Measurements from ENCODE around the gene POLE.

The POLE gene

DNA sequence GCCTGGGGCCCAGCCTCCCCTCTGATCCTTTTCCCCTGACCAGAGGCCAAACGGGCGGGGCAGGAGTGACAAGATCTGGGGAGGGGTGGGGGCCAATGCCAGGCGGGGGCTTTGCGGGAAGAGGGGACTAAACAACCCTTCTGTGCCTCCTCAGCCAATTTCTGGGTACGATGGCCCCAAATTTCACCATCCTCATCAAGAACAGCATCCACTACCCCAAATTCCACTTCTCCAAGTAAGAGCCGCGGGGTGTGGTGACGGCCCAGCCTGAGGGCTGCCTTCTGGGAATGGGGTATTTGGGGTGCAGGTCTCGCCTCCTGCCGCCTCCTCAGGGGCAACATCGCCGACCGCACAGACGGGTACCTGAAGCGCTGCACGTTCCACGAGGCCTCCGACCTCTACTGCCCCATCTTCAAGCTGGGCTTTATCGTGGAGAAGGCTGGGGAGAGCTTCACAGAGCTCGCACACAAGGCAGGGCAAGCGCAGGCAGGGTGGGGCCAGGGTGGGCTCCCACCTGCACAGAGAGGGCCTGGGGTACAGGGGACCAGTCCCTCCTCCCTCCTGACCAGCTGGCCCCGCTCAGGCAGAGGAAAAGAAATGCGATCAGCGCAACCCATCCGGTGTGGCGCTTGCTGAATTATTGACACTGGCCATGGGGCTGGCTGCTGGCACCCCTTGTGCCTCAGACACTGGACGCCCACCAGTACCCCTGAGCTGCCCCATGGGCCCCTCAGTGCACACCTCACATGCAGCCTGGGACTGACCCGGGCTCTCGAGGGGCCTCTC, 66.8 kb downstream of the POLE start:
- Mint-ChIP-seq H3K9me3 (peaks cover 20% of the 10 kb centered on the region), H3K4me3 (no peak overlapping the region), H3K27me3 (peaks cover 56% of the 10 kb centered on the region), H3K27ac (no peak overlapping the region), H3K36me3 (ENCODE audit: low read depth) (peaks cover 19% of the 10 kb centered on the region), H3K4me1 (ENCODE audit: low read depth) (peaks cover 6% of the 10 kb centered on the region)
- intact Hi-C loops (cut with micrococcal nuclease): no loop called here

- Mint-ChIP-seq H3K4me3 (no peak overlapping the region), H3K4me1 (ENCODE audit: low read depth) (peaks cover 11% of the 10 kb centered on the region), H3K9me3 (peaks cover 20% of the 10 kb centered on the region), H3K27me3 (peaks cover 63% of the 10 kb centered on the region), H3K36me3 (ENCODE audit: low read depth) (peaks cover 11% of the 10 kb centered on the region), H3K27ac (no peak overlapping the region)
- intact Hi-C loops (cut with micrococcal nuclease): no loop called here
Observed at GRCh38 chr12:132619386-132620112, 67.6 kb downstream of the POLE start.

GRCh38 chr12:132619071-132619385, 68.1 kb downstream of the POLE start:
- H3K9me3 Mint-ChIP-seq: peaks cover 20% of the 10 kb centered on the region
- peaks cover 6% of the 10 kb centered on the region for H3K36me3 Mint-ChIP-seq (ENCODE audit: low read depth)
- H3K4me1 Mint-ChIP-seq (ENCODE audit: low read depth): peaks cover 11% of the 10 kb centered on the region
- H3K27me3 Mint-ChIP-seq: peaks cover 67% of the 10 kb centered on the region
- no peak overlapping the region for H3K27ac Mint-ChIP-seq
- intact Hi-C loops (cut with micrococcal nuclease): no loop called here
- H3K4me3 Mint-ChIP-seq: no peak overlapping the region

DNA sequence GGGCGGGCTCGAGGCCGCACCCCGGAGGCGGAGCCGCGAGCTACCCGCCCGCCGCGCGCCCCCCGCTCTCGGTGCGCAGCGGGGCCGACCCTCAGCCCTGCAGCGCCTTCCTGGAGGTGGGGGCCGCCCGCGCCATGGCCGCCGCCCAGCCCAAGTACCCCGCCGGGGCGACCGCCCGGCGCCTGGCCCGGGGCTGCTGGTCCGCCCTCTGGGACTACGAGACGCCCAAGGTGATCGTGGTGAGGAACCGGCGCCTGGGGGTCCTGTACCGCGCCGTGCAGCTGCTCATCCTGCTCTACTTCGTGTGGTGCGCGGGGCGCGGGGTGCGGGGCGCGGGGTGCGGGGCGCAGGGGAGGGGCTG, 68.5 kb downstream of the POLE start, which contains the start of gene P2RX2:
Gene P2RX2, plus strand, starts transcription at position 94 of the 361 bp plus-strand sequence. Its CDS starts 41 bp downstream, at position 135.
- H3K4me3 Mint-ChIP-seq: no peak within 1 kb of the TSS
- peaks cover 70% of the 10 kb centered on the region for H3K27me3 Mint-ChIP-seq
- H3K36me3 Mint-ChIP-seq (ENCODE audit: low read depth): peaks cover 4% of the 10 kb centered on the region
- intact Hi-C loops (cut with micrococcal nuclease): no loop called here
- no peak within 1 kb of the TSS for H3K27ac Mint-ChIP-seq
- H3K9me3 Mint-ChIP-seq: peaks cover 20% of the 10 kb centered on the region
- H3K4me1 Mint-ChIP-seq (ENCODE audit: low read depth): peaks cover 11% of the 10 kb centered on the region

- Mint-ChIP-seq H3K4me1 (ENCODE audit: low read depth) (peaks cover 11% of the 10 kb centered on the region), H3K27me3 (peaks cover 77% of the 10 kb centered on the region), H3K9me3 (peaks cover 20% of the 10 kb centered on the region), H3K27ac (no peak overlapping the region), H3K36me3 (ENCODE audit: low read depth) (peaks cover 4% of the 10 kb centered on the region), H3K4me3 (no peak overlapping the region)
- intact Hi-C loops (cut with micrococcal nuclease): no loop called here
Observed at GRCh38 chr12:132617822-132618682, 69.1 kb downstream of the POLE start.

GRCh38 chr12:132617135-132617701, 69.9 kb downstream of the POLE start:
- H3K27ac Mint-ChIP-seq: no peak overlapping the region
- no peak overlapping the region for H3K4me3 Mint-ChIP-seq
- H3K27me3 Mint-ChIP-seq: peaks cover 80% of the 10 kb centered on the region
- intact Hi-C loops (cut with micrococcal nuclease): no loop called here
- H3K36me3 Mint-ChIP-seq (ENCODE audit: low read depth): peaks cover 4% of the 10 kb centered on the region
- peaks cover 6% of the 10 kb centered on the region for H3K4me1 Mint-ChIP-seq (ENCODE audit: low read depth)
- H3K9me3 Mint-ChIP-seq: peaks cover 20% of the 10 kb centered on the region

DNA sequence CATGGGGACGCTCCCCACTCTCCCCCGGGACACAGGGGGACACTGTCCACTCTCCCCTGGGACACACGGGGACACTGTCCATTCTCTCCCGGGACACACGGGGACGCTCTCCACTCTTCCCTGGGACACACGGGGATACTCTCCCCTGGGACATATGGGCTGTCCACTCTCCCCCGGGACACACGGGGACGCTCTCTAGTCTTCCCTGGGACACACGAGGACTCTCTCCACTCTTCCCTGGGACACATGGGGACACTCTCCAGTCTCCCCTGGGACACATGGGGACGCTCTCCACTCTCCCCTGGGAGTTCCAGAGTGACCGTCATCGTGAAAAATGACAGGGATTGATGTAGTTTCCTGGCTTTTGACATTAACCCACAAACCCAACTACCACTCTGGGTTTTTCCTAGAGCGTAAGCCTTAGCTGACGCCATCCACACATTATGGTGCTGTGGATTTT, 71.5 kb downstream of the POLE start:
- Mint-ChIP-seq H3K4me3 (no peak overlapping the region), H3K36me3 (ENCODE audit: low read depth) (peaks cover 4% of the 10 kb centered on the region), H3K27me3 (peaks cover 82% of the 10 kb centered on the region), H3K27ac (no peak overlapping the region), H3K9me3 (peaks cover 20% of the 10 kb centered on the region), H3K4me1 (ENCODE audit: low read depth) (peaks cover 8% of the 10 kb centered on the region)
- intact Hi-C loops (cut with micrococcal nuclease): loop anchor here (1.0 to 2.0 kb wide), 2 partner anchors 15 to 200 kb away; no protein-coding TSS in a partner anchor

GRCh38 chr12:132614861-132615578, 72.1 kb downstream of the POLE start:
- Mint-ChIP-seq H3K27me3 (peaks cover 82% of the 10 kb centered on the region), H3K4me3 (no peak overlapping the region), H3K4me1 (ENCODE audit: low read depth) (peaks cover 14% of the 10 kb centered on the region), H3K9me3 (peaks cover 20% of the 10 kb centered on the region), H3K36me3 (ENCODE audit: low read depth) (peaks cover 4% of the 10 kb centered on the region), H3K27ac (no peak overlapping the region)
- intact Hi-C loops (cut with micrococcal nuclease): loop anchor here (1.0 to 5.0 kb wide), 3 partner anchors 14 to 463 kb away; no protein-coding TSS in a partner anchor

DNA sequence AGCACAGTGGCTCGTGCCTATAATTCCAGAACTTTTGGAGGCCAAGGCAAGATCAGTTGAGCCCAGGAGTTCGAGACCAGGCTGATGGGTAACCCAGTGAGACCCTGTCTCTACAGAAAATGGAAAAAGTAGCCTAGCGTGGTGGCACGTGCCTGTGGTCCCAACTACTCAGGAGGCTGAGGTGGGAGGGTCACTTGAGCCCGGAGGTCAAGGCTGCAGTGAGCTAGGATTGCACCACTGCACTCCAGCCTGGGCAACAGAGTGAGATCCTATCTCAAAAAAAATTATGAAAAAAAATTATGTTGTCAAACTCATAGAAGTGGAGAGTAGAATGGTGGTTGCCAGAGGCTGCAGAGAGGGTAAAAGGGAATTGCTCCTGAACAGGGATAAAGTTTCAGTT, 73.1 kb downstream of the POLE start:
- no peak overlapping the region for H3K4me3 Mint-ChIP-seq
- intact Hi-C loops (cut with micrococcal nuclease): loop anchor here (2.0 to 5.0 kb wide), 2 partner anchors 13 to 462 kb away; no protein-coding TSS in a partner anchor
- H3K9me3 Mint-ChIP-seq: peaks cover 20% of the 10 kb centered on the region
- peaks cover 83% of the 10 kb centered on the region for H3K27me3 Mint-ChIP-seq
- H3K36me3 Mint-ChIP-seq (ENCODE audit: low read depth): peaks cover 4% of the 10 kb centered on the region
- H3K4me1 Mint-ChIP-seq (ENCODE audit: low read depth): peaks cover 15% of the 10 kb centered on the region
- H3K27ac Mint-ChIP-seq: no peak overlapping the region

GRCh38 chr12:132611620-132612019, 75.5 kb downstream of the POLE start:
- H3K27ac Mint-ChIP-seq: no peak overlapping the region
- peaks cover 90% of the 10 kb centered on the region for H3K27me3 Mint-ChIP-seq
- intact Hi-C loops (cut with micrococcal nuclease): loop anchor here (5.0 kb wide), 1 partner anchor 459 kb away; no protein-coding TSS in a partner anchor
- H3K36me3 Mint-ChIP-seq (ENCODE audit: low read depth): no peaks in the 10 kb centered on the region
- H3K4me3 Mint-ChIP-seq: no peak overlapping the region
- peaks cover 4% of the 10 kb centered on the region for H3K9me3 Mint-ChIP-seq
- H3K4me1 Mint-ChIP-seq (ENCODE audit: low read depth): peaks cover 15% of the 10 kb centered on the region

- Mint-ChIP-seq H3K27me3 (peaks cover 90% of the 10 kb centered on the region), H3K9me3 (no peaks in the 10 kb centered on the region), H3K4me1 (ENCODE audit: low read depth) (peaks cover 15% of the 10 kb centered on the region), H3K4me3 (no peak overlapping the region), H3K36me3 (ENCODE audit: low read depth) (no peaks in the 10 kb centered on the region), H3K27ac (no peak overlapping the region)
- intact Hi-C loops (cut with micrococcal nuclease): loop anchor here (5.0 kb wide), 1 partner anchor 459 kb away; no protein-coding TSS in a partner anchor
Observed at GRCh38 chr12:132610866-132611602, 76.1 kb downstream of the POLE start.

DNA sequence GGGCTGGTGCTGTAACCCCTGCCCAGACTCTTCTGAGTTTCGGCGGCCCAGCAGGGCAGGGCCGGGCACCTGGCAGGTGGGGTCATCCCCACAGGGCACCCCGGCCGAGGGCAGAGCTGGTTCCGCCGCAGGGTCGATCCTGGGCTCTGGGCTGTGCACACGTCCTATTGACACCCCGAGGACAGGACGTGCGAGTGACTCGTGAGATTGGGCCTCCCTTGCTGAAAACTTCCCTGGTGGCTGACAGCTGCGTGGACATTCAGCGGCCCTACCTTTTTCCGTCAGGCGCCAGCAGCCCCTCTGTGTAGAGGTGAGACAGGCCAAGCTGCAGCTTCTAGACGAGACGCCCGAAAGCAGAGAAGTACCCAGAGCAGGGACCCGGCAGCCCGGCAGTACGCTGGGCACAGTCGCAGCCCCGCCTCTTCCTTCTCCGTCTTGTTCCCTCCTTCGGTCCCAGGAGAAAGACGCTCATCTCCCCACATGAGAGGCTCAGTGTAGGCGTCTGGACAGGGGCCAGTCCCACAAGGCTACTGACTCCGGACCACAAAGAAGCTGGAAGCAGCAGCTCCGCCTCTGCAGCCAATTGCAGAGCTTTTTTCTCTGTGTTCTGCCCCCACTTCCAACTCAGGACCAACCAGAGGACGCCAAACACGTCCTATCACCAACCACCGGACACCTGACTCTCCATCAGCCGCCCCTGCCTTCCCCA, 76.9 kb downstream of the POLE start, which contains the start of gene LRCOL1:
Gene LRCOL1, minus strand, starts transcription at position 532 of the 709 bp plus-strand sequence. CDS start 4,331 bp downstream, outside the sequence.
- Mint-ChIP-seq H3K9me3 (no peaks in the 10 kb centered on the region), H3K4me3 (peak within 1 kb of the TSS; percentile 45), H3K27ac (no peak within 1 kb of the TSS), H3K4me1 (ENCODE audit: low read depth) (peaks cover 15% of the 10 kb centered on the region), H3K36me3 (ENCODE audit: low read depth) (no peaks in the 10 kb centered on the region), H3K27me3 (peaks cover 89% of the 10 kb centered on the region)
- intact Hi-C loops (cut with micrococcal nuclease): loop anchor here (5.0 kb wide), 1 partner anchor 458 kb away; no protein-coding TSS in a partner anchor

Data from dendritic cell treated with granulocyte-macrophage colony-stimulating factor and Interleukin-4, amounts not matched to agents 40 ng/mL and 50 ng/mL, for 4 days (primary cell).